Measurements from ENCODE around the gene RAET1E. TPM values are rescaled to one million over a fixed set of nuclear protein-coding genes. Genes with fewer than 3 reads are reported as not detected.
"Not testable (repeated sequence)": the region's sequence is repeated elsewhere in the genome, so short reads cannot be mapped to it uniquely, and the experiment has no call there.

Gene RAET1E
- total and polyA plus RNA-seq, 7 donors, result 0.15 to 0.33 TPM; not detected in 5

- intact Hi-C loops (cut with DNase I), result loop anchor here (1.0 kb wide), 1 partner anchor 83 kb away; no protein-coding TSS in a partner anchor
- Histone ChIP-seq H3K4me1 (peaks cover 0 to 15% (median 12%) of the 10 kb centered on the region in 4 donors), H3K27me3 (peaks cover 26 to 98% (median 75%) of the 10 kb centered on the region in 3 donors), H3K9me3 (no peaks in the 10 kb centered on the region), H3K4me3 (no peak overlapping the region), H3K27ac (no peak overlapping the region), H3K36me3 (no peaks in the 10 kb centered on the region)
- no peak for DNase-seq
- 29 to 37% methylated on average over 11 of the region's 11 CpGs for WGBS, 2 donors
- no peak for TF ChIP-seq EP300 (IDR thresholded peaks at IDR 0.05)
- TF ChIP-seq POLR2A (IDR thresholded peaks at IDR 0.05), result no peak
- TF ChIP-seq POLR2AphosphoS5 (IDR thresholded peaks at IDR 0.05), result no peak
- peak; percentile 53 to 82 (median 77) for TF ChIP-seq CTCF (IDR thresholded peaks at IDR 0.05)
Measured at GRCh38 chr6:149934249-149935156, 36.6 kb upstream of the RAET1E start.

DNA sequence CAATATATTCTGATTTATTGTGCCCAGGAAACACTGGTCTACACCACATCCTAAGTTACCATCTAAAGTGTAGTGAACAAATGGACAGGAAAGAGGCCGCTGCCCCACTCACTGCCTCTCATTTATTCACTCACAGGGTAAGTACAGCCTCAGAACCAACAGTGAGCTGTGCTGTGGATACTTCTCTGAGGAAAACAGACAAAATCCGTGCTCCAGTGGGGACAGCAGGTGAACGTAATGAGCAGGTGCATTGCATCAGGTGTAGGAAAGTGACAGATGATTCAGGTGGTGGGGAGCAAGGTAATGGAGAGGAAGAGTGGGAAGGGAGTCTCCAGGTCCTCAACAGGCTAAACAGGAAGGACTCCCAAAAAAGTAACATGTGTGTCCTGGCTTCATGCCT, 35.5 kb upstream of the RAET1E start:
- Histone ChIP-seq H3K4me1 (peaks cover 0 to 5% (median 4%) of the 10 kb centered on the region in 4 donors), H3K27ac (no peak overlapping the region), H3K4me3 (no peak overlapping the region), H3K36me3 (no peaks in the 10 kb centered on the region), H3K27me3 (peaks cover 16 to 94% (median 72%) of the 10 kb centered on the region in 3 donors), H3K9me3 (no peaks in the 10 kb centered on the region)
- TF ChIP-seq POLR2A (IDR thresholded peaks at IDR 0.05) (no peak), CTCF (IDR thresholded peaks at IDR 0.05) (no peak)
- no peak for DNase-seq
- WGBS, 2 donors, result 28 to 29% methylated on average over 3 of the region's 3 CpGs
- intact Hi-C loops (cut with DNase I), result no loop called here

DNA sequence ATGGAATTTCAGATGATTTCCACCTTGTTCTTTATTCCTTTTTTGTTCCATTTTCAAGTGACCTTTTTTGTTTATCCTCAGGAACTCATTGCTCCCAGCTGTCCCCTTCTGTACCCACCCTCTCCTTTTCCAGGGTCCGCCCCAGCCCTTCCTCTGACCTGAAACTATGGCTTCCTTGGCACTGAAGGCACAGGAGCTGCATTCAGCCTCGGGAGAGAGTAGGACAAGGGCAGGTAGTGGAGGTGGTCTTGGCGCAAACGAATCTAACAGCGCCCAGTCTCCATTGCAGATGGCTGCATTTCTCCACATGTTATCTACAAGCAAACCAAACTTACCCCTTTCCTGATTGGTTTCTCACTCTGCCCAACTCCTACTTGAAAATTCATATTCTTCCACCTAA, 35.1 kb upstream of the RAET1E start:
- no peaks in the 10 kb centered on the region for H3K9me3 ChIP-seq
- intact Hi-C loops (cut with DNase I), result no loop called here
- peaks cover 12 to 90% (median 68%) of the 10 kb centered on the region in 3 donors for H3K27me3 ChIP-seq

DNA sequence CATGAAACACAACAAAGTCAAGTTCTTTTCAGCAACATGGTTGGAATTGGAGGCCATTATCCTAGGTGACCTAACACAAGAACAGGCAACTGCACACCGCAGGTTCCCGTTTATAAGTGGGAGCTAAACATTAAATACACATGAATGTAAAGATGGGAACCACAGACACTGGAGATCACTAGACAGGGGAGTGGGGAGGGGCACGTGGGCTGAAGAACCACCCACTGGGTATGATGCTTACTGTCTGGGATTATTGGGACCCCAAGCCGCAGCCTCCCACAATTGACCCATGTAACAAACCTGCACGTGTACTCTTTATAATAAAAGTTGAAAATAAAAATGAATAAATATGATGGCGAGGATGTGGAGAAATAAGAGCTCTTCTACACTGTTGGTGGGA, 33.6 kb upstream of the RAET1E start:
- no peaks in the 10 kb centered on the region for H3K4me1 ChIP-seq
- H3K27me3 ChIP-seq, result peaks cover 8 to 76% (median 55%) of the 10 kb centered on the region in 3 donors
- H3K9me3 ChIP-seq, result no peaks in the 10 kb centered on the region
- intact Hi-C loops (cut with DNase I), result no loop called here
- DNase-seq, result no peak
- no peak overlapping the region for H3K27ac ChIP-seq
- H3K4me3 ChIP-seq, result no peak overlapping the region
- TF ChIP-seq POLR2AphosphoS5 (IDR thresholded peaks at IDR 0.05) (no peak), POLR2A (IDR thresholded peaks at IDR 0.05) (no peak), EP300 (IDR thresholded peaks at IDR 0.05) (no peak), CTCF (IDR thresholded peaks at IDR 0.05) (no peak)
- H3K36me3 ChIP-seq, result no peaks in the 10 kb centered on the region
- WGBS, 2 donors, result 55 to 70% methylated on average over 6 of the region's 6 CpGs

More for the DNA sequence above, 35.1 kb upstream of the RAET1E start:
- Histone ChIP-seq H3K4me3 (no peak overlapping the region), H3K4me1 (peaks cover 0 to under 1% (median under 1%) of the 10 kb centered on the region in 4 donors), H3K27ac (no peak overlapping the region), H3K36me3 (no peaks in the 10 kb centered on the region)
- no peak for TF ChIP-seq POLR2AphosphoS5 (IDR thresholded peaks at IDR 0.05)
- WGBS, 2 donors, result 56 to 67% methylated on average over 5 of the region's 5 CpGs
- no peak for DNase-seq

DNA sequence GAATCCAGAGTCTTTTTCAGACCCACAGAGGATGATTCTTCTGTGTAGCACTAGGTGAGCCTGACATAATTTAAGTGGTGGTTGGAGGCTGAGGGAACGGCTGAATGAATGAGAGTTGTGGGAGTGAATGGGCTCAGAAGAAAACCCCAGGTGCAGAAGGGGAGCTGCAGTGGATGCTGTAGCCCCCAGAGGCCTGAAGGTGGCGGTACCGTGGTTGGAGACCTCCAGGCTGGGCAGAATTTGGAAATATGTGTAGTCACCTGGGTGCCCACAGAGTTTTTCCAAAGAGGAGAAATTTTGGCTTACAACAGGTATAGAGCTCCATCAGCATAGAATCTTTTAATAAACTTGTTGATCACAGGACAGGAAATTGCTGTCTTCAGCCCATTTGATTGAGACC, 31.5 kb upstream of the RAET1E start:
- Histone ChIP-seq H3K36me3 (no peaks in the 10 kb centered on the region), H3K27me3 (peaks cover 0 to 55% (median 36%) of the 10 kb centered on the region in 3 donors), H3K9me3 (no peaks in the 10 kb centered on the region), H3K4me1 (peaks cover 0 to 15% (median 10%) of the 10 kb centered on the region in 4 donors), H3K4me3 (no peak overlapping the region), H3K27ac (no peak overlapping the region)
- intact Hi-C loops (cut with DNase I), result loop anchor here (10.0 kb wide), 2 partner anchors 215 to 385 kb away; partner anchors contain the start of genes LATS1 and PPIL4
- TF ChIP-seq CTCF (IDR thresholded peaks at IDR 0.05), result no peak
- no peak for TF ChIP-seq EP300 (IDR thresholded peaks at IDR 0.05)
- no peak for TF ChIP-seq POLR2A (IDR thresholded peaks at IDR 0.05)
- TF ChIP-seq POLR2AphosphoS5 (IDR thresholded peaks at IDR 0.05), result no peak
- no peak for DNase-seq
- WGBS, 2 donors, result 4 to 10% methylated on average over 3 of the region's 3 CpGs

DNA sequence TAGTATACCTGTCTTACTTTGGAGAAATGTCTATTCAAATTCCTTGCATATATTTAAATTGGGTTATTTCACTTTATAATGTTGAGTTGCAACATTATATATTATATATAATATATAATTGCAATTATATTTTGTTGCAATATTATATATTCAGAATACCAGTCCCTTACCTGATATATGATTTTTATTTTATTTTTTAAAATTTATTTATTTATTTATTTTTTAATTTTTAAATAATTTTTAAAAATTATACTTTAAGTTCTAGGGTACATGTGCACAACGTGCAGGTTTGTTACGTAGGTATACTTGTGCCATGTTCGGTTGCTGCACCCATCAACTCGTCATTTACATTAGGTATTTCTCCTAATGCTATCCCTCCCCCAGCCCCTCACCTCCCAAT, 29.1 kb upstream of the RAET1E start:
- 85 to 87% methylated on average over 4 of the region's 4 CpGs for WGBS, 2 donors
- not testable (repeated sequence) for H3K4me3 ChIP-seq, H3K36me3 ChIP-seq, H3K9me3 ChIP-seq, H3K27ac ChIP-seq
- Histone ChIP-seq H3K27me3 (peaks cover 0 to 38% (median 20%) of the 10 kb centered on the region in 3 donors), H3K4me1 (peaks cover 0 to 31% (median 25%) of the 10 kb centered on the region in 4 donors)
- DNase-seq, result peak; percentile 37
- intact Hi-C loops (cut with DNase I), result loop anchor here (10.0 kb wide), 2 partner anchors 212 to 382 kb away; partner anchors contain the start of genes LATS1 and PPIL4

Data from sigmoid colon (tissue), 7 donors.